GM21390 (cell line): ENCODE data around the gene KRTAP10-12.

ENCODE experiments used
- ATAC-seq: cut with Tn5 transposase; IDR thresholded peaks from one replicate; pipeline ENCODE4 v1.9.1; 2021; ENCODE audit not compliant: unreplicated experiment

The KRTAP10-12 gene

DNA sequence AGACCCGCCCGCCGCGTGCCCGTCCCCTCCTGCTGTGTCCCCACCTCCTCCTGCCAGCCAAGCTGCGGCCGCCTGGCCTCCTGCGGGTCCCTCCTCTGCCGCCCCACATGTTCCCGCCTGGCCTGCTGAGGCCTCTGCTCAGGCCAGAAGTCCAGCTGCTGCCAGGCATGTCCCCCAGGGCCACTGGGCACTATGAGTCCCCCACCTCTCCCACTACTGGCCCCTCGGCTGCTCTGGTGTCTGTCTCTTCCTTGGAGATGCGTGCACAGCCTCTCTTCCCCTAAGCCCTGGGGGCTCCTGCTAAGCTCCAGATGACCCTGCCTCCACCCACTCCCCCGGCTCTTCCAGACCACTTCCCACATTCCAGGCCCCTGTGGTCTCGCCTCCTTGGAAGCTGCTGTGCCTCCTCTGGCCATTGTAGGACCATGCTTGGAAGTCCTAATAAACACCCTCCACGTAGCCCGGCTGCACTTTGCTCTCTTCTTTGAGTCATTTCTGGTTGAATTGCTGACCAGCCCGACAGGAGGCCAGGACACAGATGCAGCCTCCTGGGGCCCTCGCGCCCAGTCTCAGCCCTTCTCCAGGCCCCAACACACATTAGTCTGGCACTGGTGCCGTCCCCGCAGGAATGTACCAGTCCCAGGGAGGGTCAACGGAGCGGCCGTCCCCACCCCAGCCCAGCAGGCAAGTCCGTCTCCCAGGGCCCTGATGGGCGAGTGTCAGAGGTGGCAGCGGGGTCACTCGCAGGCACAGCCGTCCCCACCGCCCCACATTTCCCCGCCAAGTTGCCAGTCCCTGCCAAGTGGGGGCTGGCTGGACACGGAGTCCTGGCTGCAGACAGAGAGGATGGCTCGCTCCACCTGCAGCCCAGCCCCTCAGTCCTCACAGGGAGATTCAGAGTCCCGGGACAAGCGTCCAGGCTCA lies 1.1 kb downstream of the KRTAP10-12 start:
- no peak for ATAC-seq

- ATAC-seq: no peak
These were observed 2.6 kb downstream of the KRTAP10-12 start for GRCh38 chr21:44699502-44700001.

GRCh38 chr21:44700101-44701022 lies 3.4 kb downstream of the KRTAP10-12 start:
- no peak for ATAC-seq

DNA sequence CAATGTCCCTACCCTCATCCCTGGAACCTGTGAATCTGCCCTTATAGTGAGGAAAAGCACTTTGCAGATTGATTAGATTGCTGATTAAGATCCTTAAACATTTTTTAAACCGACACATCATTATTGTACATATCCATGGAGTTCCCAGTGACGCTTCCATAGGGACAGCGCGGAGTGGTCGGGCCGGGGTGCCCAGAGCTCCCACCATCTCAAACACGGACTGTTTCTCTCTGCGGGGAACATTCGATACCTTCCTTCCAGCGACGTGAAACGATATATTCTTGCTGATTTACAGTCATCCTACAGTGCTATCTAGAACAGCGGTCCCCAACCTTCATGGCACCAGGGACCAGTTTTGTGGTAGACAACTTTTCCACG lies 4.0 kb downstream of the KRTAP10-12 start:
- ATAC-seq: no peak

GRCh38 chr21:44701541-44701940 lies 4.6 kb downstream of the KRTAP10-12 start:
- no peak for ATAC-seq

DNA sequence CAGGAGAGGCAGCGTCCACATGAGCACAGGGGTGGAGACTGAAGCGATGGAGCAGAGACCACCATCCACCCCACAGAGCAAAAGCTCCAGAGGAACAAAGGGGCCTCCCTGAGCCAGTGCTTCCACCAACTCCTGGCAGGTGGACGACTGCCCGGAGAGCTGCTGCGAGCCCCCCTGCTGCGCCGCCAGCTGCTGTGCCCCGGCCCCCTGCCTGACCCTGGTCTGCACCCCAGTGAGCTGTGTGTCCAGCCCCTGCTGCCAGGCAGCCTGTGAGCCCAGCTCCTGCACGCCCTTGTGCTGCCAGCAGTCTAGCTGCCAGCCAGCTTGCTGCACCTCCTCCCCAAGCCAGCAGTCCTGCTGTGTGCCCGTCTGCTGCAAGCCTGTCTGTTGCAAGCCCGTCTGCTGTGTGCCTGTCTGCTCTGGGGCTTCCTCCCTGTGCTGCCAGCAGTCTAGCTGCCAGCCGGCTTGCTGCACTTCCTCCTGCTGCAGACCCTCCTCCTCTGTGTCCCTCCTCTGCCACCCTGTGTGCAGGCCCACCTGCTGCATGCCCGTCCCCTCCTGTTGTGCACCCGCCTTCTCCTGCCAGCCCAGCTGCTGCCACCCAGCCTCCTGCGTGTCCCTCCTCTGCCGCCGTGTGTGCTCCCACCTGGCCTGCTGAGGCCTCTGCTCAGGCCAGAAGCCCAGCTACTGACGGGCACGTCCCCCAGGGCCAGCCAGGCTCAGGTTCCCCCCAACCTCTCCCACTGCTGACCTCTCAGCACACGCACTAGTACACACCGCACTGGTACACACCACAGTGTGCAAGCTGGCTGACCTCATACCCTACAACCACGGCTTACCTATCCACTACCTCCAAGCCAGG lies 5.4 kb downstream of the KRTAP10-12 start:
- ATAC-seq: no peak

DNA sequence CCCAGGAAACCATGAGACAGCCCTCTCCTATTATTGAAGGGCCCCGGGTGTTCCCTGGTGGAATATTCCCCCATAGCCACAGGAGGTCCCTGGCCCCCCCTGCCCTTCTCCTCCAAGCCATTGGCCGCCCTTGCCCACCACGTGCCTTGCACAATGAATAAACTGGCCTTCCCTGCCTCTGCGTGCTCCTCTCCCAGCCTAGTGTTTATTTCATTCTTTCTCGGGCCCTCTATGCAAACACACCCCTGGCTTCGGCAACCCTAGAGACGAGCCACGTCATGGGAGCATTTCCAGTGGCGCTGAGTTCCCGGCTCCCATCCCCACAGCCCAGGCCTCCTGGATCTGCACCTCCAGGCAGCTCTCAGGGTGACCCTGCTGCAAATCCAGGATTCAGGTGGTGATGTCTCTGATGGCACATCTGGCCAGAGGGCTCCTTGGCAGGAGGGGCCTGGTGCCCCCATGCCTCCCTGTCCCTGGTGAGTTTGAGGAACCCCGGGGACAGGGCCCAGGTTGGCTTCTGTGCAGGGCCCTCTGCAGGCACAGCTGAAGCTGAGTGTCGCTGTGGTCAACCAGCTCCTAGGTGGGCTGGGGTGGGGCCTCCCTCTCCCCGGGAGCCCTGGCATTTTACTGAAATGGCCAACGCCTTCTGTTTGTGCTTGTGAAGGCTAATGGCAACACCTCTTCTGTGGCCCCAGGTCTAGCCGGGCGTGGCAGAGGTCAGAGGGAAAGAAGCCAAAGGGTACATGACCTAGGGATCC lies 6.2 kb downstream of the KRTAP10-12 start:
- ATAC-seq: no peak

DNA sequence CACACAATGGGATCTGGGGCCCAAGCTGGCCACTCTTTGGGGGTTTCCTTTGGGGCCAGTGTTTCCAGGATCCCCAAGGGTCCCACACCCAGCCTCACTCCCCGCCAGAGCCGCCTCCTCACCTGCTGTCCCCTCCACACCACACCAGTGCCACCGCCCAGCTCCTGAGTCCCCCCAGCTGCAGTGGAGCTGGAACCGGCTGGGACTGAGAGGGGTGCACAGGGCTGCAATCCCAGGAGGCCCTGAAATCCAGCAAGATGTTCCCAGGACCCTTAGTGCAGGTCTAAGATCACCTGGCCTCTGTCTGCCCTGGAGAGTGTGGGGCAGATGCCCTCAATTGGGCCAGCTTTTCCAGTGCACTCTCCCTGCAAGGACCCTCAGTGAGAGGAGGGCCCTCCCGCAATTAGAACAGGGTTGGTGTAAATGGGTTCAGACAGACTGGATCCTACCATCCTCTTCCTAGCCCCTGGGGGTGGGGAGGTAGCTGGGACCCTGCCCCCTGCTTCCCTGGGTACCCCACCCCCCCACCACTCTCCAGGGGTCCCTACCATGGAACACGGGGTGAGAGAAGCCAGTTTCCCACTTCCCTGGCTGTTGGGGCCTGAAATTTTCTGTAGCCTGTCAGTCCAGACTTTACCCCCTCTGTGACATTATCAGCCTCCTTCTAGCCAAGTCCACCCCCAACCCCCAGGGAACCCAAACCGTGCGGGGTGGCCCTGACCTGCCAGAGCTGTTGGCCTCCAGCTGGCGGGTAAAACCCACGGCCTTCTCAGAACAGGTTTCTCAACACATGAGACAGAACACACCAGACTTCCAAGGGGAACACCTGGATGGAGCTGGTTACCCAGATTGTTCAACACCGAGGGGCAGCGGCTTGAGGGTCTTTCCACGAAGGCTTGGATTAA lies 7.0 kb downstream of the KRTAP10-12 start:
- ATAC-seq: no peak

DNA sequence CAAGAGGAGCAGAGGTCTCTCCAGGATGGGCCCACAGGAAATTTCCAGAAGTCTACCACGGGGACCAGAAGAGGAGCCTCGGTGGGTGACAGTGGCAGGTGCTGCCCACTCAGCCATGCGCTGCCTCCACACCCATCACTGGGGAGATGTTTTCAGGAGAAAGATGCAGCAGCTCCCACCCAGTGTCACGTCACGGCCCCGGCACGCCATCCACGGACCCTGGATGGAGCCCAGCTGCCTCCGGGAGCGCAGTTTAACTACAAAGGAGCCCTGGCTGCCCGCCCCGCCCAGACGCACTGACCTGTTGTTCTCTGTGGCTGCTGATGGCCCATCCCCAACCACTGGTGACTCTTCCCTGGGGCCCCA lies 7.6 kb downstream of the KRTAP10-12 start:
- ATAC-seq: no peak

DNA sequence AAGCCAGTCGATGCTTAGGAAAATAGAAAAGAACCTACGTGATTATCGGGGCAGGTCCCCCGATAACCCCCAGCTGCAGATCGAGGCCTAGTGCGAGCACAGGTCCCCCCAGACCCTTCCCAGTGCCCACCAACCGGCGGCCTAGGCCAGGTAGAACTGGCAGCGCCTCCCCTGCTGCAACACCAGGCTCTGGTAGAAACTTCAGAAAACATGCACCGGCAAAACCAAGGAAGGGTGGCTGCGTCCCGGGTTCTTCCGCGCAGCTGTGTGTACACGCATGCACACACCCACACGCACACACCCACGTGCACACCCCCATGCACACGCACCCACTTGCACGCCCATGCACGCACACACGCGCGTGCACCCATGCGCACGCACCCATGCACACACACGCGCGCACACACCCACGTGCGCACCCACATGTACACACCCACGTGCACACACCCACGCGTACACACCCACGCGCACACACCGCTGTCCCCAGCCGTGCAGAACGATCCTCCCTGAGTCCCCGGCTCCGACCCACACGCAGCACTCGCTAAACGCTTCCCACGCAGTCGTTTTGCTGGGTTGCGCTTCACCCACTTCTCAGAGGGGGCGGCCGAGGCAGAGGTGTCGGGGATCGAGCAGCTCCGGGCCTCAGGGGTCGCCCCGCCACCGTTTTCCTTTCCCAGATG lies 9.2 kb downstream of the KRTAP10-12 start:
- ATAC-seq: no peak

DNA sequence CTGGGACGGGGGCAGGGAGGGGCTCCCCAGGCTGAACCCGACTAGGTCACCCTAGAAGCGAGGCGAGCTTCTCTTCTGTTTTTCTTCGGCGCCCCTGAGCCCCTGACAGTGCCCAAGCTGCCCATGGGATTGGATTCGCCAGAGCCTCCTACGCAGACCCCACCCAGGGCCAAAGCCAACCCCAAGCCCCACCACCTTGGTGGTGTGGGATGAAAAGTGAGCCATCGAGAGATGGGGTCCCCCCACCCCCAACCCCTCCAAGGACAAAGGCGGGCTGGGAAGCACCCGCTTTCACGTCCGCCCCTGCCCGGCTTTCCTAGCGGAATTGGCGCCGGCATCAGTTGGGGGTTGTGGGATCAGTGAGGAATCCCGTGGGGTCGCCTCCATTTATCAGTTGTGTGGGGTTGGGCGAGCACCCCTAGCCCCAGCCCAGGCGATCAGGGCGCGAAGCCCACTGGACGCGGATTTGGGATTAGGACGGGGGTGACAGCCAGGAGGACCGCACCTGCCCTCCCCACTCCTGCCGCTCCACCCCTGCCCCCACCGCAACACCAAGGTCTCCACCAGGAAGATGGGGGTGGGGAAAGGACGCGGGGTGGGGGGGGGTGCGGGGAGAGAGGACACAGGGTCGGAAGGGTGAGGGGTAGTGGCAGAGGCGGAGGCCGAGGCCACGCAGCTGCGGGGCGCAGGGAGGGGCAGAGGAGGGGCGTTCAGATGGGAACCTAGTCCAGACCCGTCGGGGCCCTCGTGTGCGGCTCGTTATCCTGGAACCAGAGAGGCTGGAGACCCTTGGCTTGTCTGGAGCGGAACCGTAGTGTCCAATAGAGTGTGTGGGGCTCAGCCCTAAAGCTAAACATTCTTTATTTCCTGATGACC lies 10.0 kb downstream of the KRTAP10-12 start:
- no peak for ATAC-seq

GRCh38 chr21:44708213-44708865 lies 11.4 kb downstream of the KRTAP10-12 start:
- ATAC-seq: no peak

DNA sequence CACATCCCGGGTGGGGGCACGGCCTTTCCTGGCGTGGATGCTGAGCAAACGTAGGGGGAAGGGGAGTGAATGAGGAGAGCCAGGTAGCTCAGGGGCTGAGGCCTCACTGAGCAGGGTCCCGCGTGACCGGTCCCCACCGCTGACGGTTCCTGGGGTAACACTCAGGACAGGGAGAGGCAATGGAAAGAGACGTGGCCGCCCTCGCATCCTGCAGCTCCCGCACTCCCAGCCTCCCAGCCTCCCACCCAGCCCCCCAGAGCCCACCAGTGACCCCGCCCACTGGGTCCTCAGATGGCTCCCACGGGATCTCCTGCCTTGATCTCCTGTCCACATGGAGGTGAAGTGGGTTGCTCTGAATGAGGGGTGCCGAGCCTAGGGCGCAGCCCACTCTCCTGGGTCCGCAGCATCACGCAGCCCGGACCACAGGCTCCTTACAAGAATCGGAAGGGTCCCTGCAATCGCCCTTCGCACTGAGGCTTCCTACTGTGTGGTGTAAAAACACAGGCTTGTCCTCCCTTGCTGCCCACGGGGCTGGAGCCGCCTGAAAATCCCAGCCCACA lies 12.0 kb downstream of the KRTAP10-12 start:
- no peak for ATAC-seq

- no peak for ATAC-seq
These were observed 12.7 kb downstream of the KRTAP10-12 start for GRCh38 chr21:44709426-44710293.

DNA sequence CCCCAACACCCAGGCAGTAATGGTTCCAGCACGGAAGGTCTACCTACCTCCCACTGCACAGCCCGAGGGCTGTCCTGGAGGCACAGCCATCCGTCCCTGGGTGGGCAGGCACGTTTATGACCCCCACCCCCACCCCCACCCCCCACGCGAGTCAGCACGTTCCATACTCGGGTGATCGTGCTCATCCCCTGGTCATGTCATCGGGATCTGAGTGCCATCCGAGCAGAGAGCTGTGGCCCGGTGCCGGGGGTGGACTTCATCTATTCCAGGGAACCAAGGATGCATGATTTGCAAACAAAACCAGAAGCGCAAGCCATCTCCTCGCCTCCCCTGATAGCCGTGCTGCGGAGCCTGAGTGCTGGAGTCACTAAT lies 13.3 kb downstream of the KRTAP10-12 start:
- no peak for ATAC-seq
